GM21515 (cell line): Measurements from ENCODE around the gene CASP10.

Experiments
- ATAC-seq: cut with Tn5 transposase; IDR thresholded peaks from one replicate; pipeline ENCODE4 v1.9.1; 2021; ENCODE audit not compliant: unreplicated experiment

CASP10 gene

GRCh38 chr2:201195331-201195730 is 12.4 kb downstream of the CASP10 start:
- no peak for ATAC-seq

GRCh38 chr2:201196003-201196402 is 13.1 kb downstream of the CASP10 start:
- no peak for ATAC-seq

DNA sequence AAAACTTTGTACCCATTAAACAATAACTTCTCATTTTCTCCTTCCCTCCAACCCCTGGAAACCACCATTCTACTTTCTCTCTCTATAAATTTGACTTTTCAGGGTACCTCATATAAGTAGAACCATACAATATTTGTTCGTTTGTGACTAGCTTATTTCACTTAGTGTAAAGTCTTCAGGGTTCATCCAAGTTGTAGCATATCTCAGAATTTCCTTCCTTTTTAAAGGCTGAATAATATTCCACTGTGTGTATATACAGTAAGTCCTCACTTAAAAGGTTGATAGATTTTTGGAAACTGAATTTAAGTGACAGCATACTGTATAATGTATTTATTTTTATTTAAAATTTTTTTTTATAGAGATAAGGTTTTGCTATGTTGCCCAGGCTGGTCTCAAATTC is 13.9 kb downstream of the CASP10 start:
- ATAC-seq: no peak

- no peak for ATAC-seq
Measured at GRCh38 chr2:201197781-201198180, 14.8 kb downstream of the CASP10 start.

DNA sequence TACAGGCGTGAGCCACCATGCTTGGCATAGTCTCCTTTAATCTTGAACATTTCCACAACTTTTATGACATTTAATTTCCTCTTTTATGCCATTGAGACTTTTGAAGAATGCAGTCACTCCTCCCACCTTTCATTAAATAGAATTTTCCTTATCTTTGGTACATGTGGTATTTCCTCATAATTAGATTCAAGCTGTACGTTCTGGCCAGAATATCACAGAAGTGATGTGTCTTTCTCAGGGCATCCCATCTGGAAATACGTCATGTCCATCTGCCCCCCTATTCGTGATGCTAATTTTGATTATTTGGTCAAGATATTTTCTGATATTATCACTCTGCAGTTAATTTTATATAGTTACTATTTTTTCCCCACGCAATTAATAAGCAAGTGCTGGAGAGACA is 16.9 kb downstream of the CASP10 start:
- ATAC-seq: no peak

- no peak for ATAC-seq
Measured at GRCh38 chr2:201200345-201200744, 17.4 kb downstream of the CASP10 start.

- no peak for ATAC-seq
Measured at GRCh38 chr2:201201371-201201770, 18.4 kb downstream of the CASP10 start.

- ATAC-seq: no peak
Measured at GRCh38 chr2:201203916-201204654, 21.1 kb downstream of the CASP10 start.

GRCh38 chr2:201204655-201205514 is 21.9 kb downstream of the CASP10 start:
- ATAC-seq: no peak

DNA sequence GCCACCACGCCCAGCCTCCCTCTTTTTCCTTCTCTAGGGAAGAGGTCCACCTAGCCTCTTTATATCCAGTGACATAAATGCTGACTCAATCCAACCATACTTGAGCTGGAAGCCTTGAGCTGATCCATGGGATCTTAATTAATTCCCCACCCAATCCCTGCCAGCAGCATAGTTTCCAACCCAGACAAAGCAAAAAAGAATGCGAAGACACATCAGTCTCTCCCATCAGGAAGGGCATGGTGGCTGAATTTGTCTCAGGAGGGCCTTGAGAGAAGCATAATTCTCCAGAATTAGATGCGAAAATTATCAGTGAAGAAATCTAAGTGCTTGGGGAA is 22.5 kb downstream of the CASP10 start:
- no peak for ATAC-seq

DNA sequence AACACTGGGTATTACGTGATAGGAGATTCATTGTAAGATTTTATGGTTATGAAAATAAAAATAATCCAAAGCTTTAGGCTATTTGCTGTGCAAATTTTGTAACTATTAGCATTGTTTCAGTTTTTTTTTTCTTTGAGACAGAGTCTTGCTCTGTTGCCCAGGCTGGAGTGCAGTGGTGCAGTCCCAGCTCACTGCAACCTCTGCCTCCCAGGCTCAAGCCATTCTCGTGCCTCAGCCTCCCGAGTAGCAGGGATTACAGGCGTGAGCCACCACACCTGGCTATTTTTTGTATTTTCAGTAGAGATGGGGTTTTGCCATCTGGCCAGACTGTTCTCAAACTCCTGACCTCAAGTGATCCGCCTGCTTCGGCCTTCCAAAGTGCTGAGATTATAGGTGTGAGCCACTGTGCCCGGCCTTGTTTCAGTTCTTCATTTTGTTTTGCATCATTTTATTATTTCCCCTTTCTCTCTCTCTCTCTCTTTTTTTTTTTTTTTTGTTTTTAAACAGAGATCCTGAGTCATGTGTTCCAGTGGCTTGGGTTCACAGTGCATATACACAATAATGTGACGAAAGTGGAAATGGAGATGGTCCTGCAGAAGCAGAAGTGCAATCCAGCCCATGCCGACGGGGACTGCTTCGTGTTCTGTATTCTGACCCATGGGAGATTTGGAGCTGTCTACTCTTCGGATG is 25.8 kb downstream of the CASP10 start:
- peak; percentile 76 for ATAC-seq

DNA sequence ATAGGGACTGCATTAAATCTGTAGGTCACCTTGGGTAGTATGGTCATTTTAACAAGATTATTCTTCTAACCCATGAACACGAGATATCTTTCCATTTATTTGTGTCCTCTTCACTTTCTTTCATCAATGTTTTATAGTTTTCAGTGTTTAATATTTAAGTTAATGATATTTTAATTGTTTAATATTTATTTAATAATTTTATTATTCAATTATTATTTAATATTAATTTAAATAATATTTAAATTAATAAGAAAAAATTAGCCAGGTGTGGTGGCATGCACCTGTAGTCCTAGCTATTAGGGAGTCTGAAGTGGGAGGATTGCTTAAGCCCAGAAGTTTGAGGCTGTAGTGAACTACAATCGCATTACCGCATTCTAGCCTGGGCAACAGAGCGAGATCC is 33.0 kb downstream of the CASP10 start:
- ATAC-seq: no peak

- no peak for ATAC-seq
Measured at GRCh38 chr2:201216918-201217317, 34.0 kb downstream of the CASP10 start.

- ATAC-seq: no peak
Measured at GRCh38 chr2:201218780-201219179, 35.8 kb downstream of the CASP10 start.

DNA sequence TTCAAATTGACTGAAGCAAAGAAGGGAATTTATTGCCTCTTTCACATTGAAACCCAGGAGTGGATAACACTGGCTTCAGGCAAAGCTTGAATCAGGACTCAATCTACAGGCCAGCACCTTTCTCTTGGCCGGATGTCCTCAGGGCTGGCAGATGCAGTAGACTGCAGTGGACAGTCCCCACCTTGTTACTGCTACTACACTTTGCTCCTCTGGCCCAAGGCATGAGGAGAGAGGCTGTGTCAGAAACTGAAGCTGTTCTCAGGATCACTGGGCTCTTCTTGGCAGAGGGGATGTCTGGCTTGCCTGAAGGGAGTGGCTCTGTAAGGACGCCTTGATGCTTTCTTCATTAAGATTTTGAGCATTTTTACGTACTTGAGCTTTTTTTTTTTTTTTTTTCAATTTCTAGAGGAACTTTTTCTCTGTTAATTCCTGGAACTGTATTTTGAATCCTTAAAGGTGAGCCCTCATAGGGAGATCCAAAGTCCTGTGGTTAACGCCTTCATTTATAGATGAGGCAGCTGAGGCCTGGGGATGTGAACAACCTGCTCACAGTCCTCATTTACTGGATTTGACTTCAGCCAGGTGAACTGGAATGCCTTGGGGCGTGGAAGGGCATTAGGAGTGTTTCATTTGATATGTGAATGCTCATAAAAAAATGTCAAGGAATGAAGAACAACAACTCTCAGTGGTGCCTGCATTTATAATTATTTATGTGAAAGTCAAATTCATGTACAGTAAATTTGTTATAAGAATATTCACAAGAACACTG is 36.6 kb downstream of the CASP10 start:
- ATAC-seq: no peak

DNA sequence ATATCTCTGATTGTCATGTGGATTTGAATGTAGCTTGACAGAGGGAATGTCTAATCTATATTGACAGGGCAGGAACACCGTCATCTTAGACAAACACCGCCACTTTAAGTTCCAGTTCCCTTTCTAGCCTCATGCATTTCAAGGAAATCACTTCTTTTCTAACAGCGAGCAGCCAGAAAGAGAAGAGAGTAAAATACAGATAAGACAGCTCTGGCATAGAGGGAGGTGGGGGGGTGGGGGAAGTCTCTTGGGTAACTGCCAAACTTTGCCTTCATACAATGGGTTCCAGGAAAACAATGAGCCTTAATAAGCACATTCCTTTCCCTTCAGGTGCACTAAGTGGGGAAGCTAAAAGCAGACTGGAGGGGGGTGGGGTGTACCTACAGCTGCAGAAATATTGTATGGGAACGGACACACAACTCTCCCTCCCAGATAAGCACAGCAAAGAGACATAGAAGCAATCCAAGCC is 37.2 kb downstream of the CASP10 start:
- ATAC-seq: no peak

- peak; percentile 94 for ATAC-seq
Measured at GRCh38 chr2:201223089-201224073, 40.4 kb downstream of the CASP10 start.

DNA sequence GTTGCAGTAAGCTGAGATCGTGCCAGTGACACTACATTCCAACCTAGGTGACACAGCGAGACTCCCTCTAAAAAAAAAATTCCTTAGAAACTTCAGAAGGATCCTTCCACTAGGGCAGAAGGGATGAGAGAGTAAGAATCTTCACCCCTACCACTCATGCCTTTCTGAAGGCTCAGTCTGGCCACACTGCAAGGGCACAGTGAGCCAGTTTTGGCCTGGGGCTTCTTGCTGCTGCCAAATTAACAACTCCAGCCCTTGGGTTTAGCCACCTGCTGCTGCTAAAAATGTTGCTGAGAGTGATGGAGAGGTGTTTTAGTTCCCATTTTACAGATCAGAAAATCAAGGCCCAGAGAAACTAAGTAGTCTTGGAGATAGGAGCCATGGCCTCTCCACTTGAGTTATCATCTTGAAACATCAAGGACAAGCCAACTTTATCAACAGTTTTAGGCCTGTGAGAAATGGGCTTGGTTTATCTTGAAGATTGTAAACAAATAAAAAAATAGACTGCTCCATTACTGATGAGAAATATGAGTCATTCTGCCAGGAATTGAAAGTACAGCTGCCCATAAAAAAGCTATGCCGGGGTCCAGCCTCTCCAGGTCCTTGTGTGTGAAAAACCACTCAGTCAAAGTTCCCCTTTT is 45.5 kb downstream of the CASP10 start:
- ATAC-seq: no peak

DNA sequence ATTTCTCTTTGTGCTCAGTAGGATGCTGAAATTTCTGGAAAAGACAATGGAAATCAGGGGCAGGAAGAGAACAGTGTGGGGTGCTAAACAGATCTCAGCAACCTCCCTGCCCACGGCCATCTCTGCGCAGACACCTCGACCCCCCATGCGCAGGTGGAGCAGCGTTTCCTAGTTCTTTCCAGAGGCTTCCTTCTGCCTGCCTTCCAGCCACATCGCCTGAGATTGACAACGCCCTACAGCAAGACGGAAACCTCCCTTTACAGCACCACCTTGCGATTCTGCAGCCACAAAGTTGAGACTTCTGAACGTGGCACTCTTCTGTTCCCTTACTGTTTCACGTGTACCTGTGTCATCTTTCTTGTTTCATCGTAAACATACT is 46.0 kb downstream of the CASP10 start:
- ATAC-seq: no peak
